Left renal pelvis (tissue), 4 donors: ENCODE results near the gene PDE6G. TPM values are rescaled to one million over a fixed set of nuclear protein-coding genes. Genes with fewer than 3 reads are reported as not detected.

Source experiments
- DNase-seq, 4 donors: peaks; one replicate each; pipeline ENCODE4 v3.0.0-alpha.2; 2013; ENCODE audit warnings: low read depth in 4 of 4, low spot score in 3 of 4
- polyA plus RNA-seq, 4 donors: library from polyadenylated mRNA; unstranded; fragments of 120-200 nt; gene quantifications; one replicate each; pipeline ENCODE4 v1.2.1, GENCODE V29; 2013; ENCODE audit not compliant: insufficient read length in 4 of 4

The PDE6G gene
- 10 to 100 TPM in 3 of 4 donors, 1 to 10 TPM in 1; 6.2 to 15.0 (median 13.1) TPM for polyA plus RNA-seq

- DNase-seq = no peak
Measured at GRCh38 chr17:81656118-81656743, at the start of gene PDE6G. Gene PDE6G (minus strand): TSS chr17:81656542. CDS start chr17:81653305, 3,237 bp downstream.

GRCh38 chr17:81705518-81706231, 49.3 kb upstream of the PDE6G start:
- DNase-seq = no peak

GRCh38 chr17:81703747-81704654, 47.7 kb upstream of the PDE6G start:
- DNase-seq = no peak

GRCh38 chr17:81702934-81703746, 46.8 kb upstream of the PDE6G start, which contains the start of gene MRPL12:
Gene MRPL12 (plus strand): TSS chr17:81703367. CDS start chr17:81703502, 135 bp downstream.
- DNase-seq = peak; percentile 77 to 88 (median 78)

GRCh38 chr17:81701288-81702071, 45.1 kb upstream of the PDE6G start:
- DNase-seq = no peak

GRCh38 chr17:81700353-81701287, 44.3 kb upstream of the PDE6G start:
- DNase-seq = no peak

- DNase-seq = no peak
Measured at GRCh38 chr17:81697261-81698044, 41.1 kb upstream of the PDE6G start.

GRCh38 chr17:81696218-81696941, 40.0 kb upstream of the PDE6G start:
- no peak for DNase-seq

GRCh38 chr17:81695801-81696200, 39.5 kb upstream of the PDE6G start:
- DNase-seq = no peak

- DNase-seq = no peak
Measured at GRCh38 chr17:81695211-81695610, 38.9 kb upstream of the PDE6G start.

- no peak for DNase-seq
Measured at GRCh38 chr17:81694810-81695209, 38.5 kb upstream of the PDE6G start.

- no peak for DNase-seq
Measured at GRCh38 chr17:81693509-81694210, 37.3 kb upstream of the PDE6G start.

- DNase-seq = no peak
Measured at GRCh38 chr17:81691608-81692007, 35.3 kb upstream of the PDE6G start.

- DNase-seq = no peak
Measured at GRCh38 chr17:81691196-81691595, 34.9 kb upstream of the PDE6G start.

- no peak for DNase-seq
Measured at GRCh38 chr17:81690549-81690948, 34.2 kb upstream of the PDE6G start.

- no peak for DNase-seq
Measured at GRCh38 chr17:81690066-81690465, 33.7 kb upstream of the PDE6G start.
